ENCODE data around the gene LIME1.

DNA sequence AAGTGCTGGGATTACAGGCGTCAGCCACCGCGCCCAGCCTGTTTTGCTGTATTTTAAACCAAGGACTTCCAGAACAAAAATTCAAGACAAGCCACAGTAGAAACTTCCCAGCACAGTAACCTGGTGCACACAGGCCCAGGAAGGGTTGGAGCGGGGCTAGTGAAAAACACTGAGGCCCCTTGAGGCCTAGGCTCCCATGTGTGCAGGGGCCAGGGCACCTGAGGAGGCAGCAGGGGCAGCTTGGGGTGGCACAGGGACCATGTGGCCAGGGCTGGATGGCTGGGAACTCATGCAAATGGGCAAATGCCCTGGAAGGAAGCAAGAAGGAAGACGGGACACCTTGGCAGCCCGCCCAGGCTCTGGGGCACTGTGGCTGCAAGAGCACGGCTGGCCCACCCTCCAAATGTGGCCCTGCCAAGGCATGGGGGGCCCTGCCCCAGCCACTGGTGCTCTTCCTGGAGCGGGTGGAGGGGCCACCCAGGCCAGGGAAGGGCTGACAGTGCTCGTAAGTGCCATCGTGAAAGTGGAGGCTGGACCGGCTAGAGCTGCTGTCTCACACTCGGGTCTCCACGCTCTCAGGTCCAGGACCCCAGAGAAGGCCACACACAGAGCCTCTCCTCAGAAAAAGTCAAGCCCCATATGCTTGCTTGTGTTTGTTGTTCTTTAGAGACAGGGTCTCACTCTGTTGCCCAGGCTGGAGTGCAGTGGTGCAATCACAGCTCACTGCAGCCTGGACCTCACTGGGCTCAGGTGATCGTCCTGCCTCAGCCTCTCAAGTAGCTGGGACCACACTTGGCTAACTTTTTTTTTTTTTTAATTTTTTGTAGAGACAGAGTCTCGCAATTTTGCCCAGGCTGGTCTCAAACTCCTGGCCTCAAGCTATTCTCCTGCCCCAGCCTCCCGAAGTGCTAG, 13.4 kb downstream of the LIME1 start:
- TF ChIP-seq, protein P1, sequence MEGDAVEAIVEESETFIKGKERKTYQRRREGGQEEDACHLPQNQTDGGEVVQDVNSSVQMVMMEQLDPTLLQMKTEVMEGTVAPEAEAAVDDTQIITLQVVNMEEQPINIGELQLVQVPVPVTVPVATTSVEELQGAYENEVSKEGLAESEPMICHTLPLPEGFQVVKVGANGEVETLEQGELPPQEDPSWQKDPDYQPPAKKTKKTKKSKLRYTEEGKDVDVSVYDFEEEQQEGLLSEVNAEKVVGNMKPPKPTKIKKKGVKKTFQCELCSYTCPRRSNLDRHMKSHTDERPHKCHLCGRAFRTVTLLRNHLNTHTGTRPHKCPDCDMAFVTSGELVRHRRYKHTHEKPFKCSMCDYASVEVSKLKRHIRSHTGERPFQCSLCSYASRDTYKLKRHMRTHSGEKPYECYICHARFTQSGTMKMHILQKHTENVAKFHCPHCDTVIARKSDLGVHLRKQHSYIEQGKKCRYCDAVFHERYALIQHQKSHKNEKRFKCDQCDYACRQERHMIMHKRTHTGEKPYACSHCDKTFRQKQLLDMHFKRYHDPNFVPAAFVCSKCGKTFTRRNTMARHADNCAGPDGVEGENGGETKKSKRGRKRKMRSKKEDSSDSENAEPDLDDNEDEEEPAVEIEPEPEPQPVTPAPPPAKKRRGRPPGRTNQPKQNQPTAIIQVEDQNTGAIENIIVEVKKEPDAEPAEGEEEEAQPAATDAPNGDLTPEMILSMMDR (IDR thresholded peaks at IDR 0.05 in 2 of 3, conservative IDR thresholded peaks at IDR 0.05 in 1 of 3; ENCODE audit: control insufficient read depth in 2 of 3, extremely low read depth in 1 of 3, insufficient read depth in 1 of 3, low read depth in 3 of 3, low read length in 3 of 3) = no peak
- TF ChIP-seq CEBPB (IDR thresholded peaks at IDR 0.05; ENCODE audit: borderline replicate concordance in 1 of 2, low read depth in 2 of 2, low read length in 2 of 2) (no peak), ESRRA (IDR thresholded peaks at IDR 0.05; ENCODE audit: low read length) (no peak), POLR2A (IDR thresholded peaks at IDR 0.05; ENCODE audit: low read depth, low read length) (no peak), CREB1 (IDR thresholded peaks at IDR 0.05; ENCODE audit: low read depth) (no peak)
- TF ChIP-seq, protein P2, sequence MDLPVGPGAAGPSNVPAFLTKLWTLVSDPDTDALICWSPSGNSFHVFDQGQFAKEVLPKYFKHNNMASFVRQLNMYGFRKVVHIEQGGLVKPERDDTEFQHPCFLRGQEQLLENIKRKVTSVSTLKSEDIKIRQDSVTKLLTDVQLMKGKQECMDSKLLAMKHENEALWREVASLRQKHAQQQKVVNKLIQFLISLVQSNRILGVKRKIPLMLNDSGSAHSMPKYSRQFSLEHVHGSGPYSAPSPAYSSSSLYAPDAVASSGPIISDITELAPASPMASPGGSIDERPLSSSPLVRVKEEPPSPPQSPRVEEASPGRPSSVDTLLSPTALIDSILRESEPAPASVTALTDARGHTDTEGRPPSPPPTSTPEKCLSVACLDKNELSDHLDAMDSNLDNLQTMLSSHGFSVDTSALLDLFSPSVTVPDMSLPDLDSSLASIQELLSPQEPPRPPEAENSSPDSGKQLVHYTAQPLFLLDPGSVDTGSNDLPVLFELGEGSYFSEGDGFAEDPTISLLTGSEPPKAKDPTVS (IDR thresholded peaks at IDR 0.05; ENCODE audit: low read depth, low read length) = no peak

Data from GM12878 (cell line).